Stimulated activated naive CD4-positive, alpha-beta T cell (primary cell): ENCODE measurements around the gene CACNA1F.
A peak's percentile ranks its signal among the peaks of the same experiment; 100 is the strongest.

Experiments used
- DNase-seq, 6 experiments: peaks; one replicate each; lab custom pipeline; 2025; lab: John Stamatoyannopoulos, UW

CACNA1F gene

DNA sequence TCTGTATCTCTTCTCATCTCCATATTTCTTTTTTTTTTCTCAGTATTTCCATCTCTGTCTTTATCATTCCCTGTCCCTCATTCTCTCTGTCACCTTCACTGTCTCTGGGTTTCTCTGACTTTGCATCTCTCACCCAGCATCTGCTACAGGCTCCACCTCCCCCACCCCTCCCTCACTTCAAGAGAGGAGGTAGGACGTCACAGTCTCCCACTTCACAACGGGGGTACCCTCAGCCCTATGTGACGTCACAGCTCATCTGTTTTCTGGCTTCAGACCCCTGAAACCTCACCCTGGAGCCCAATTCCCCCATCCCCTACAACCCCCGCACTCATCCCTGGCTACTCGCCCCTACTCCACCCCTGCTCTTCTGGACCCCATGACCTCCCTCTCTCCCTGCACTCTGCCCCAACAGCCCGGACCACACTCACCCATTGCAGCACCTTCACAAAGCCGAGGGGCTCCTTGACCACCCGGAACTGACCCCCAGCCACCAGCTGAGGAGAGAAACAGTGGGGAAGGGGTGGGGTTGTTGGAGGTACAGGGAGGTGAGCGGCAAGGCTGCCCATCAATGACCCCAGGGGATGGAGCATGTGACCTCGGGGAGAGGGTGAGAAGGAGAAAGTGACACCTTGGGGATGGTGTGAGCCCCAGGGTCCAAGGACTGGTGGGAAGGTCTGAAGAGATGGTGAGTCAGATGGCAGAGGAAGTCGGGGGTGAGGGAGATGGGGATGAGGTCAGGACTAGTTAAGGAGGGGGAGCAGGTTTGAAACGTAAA, 34.4 kb downstream of the CACNA1F start:
- DNase-seq: no peak

DNA sequence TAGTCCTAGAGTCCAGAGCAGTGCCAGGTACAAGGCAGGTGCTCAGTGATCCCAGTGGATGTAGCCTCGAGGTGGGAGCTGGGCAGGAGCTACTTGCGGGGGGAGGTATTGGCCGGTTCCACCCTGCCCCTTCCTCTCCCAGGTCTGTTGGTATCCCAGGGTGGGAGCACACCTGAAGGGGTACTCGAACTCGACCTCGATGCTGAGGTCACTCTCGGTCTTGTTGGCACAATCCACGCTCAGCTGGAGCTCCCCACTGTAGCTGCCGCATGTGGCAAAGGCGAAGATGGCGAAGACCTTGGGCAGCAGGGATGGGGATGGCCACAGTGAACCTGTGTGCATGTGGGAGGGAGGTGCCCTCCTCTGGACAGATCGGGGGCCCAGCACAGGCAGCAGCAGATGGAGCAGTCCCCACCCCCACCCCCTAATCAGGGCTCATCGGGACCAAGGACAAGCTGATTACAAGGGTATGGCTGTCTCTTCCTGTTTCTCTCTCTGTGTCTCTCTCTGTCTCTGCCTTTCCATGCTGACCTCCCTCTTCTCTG, 35.5 kb downstream of the CACNA1F start:
- no peak for DNase-seq

DNA sequence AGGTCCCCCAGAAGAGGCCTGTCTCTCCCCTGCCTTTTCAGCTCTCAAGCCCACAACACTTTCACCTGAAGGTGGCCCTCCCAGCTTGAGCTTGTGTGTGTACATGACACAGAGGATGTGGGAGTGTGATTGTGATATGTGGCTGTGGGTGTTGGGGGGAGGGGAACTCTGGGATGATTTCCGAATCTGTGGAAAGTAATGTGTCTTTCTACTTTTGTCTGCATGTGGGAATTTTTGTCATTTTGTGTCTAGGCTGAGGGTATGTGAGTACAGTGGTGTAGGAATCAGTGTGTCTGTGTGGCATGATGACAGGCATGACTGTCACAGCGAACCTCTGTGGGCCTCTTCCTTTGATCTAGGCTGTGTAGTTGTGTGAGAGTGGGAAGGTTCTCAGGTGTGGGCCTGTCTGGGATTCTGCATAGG, 39.6 kb downstream of the CACNA1F start:
- no peak for DNase-seq

GRCh38 chrX:49192722-49193328, 40.3 kb downstream of the CACNA1F start:
- DNase-seq: peak in 2 of 6 experiments; percentile 13 to 18

DNA sequence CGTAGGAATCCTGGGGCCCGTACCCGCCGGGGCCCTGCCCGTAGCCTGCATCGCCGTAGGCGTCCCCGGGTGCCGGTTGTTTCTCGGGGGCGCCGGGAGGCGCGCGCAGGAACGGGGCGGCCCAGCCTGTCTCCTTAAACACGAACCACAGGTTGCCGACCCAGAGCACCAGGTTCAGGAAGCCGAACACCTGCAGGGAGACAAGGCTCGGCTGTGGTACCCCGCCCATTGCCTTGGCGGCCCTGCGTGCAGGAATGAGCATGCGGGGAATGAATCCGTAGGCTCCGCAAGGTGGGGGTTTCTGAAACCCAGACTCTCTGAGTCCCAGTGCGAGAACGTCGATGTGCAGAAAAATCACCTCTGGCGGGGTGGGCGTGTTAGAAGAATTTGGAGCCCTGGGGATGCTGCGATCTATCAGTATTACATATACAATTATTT, 41.5 kb downstream of the CACNA1F start:
- peak in 1 of 6 experiments; percentile 38 for DNase-seq

DNA sequence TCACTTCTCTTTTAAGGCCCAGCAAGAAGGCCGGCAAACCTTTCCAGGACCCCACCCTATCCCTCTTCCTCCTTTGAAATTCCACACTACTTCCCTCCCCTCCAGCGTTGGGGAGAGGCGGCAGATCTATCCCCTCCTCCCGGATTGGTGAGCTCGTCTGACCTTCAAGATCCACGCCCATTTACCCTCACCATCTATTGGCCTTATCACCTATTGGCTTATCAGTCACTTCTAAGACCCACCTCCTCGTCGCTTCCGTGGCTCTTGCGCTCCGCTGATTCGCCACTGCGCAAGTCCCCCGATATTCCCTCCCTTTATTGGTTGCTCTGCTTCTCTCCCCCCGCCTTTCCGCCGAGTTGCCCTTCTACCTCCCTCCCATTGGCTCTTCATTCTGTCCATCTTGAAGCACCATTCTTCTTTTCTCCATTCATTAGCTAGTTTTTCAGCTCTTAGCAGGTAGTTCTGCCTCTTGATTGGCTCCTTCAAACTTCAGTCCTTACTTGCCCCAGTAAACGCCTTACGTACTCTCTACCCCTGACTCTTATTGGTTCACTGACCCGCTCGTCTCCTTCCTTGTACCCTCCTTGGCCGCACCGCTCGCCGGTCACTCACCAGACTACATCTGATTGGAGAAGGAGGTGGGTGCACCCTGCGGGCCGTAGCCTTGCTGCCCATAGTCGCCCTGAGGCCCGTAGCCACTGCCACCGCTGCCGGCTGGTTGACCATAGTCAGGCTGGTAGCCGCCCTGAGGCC, 42.1 kb downstream of the CACNA1F start:
- DNase-seq: peak; percentile 58 to 93 (median 85)

DNA sequence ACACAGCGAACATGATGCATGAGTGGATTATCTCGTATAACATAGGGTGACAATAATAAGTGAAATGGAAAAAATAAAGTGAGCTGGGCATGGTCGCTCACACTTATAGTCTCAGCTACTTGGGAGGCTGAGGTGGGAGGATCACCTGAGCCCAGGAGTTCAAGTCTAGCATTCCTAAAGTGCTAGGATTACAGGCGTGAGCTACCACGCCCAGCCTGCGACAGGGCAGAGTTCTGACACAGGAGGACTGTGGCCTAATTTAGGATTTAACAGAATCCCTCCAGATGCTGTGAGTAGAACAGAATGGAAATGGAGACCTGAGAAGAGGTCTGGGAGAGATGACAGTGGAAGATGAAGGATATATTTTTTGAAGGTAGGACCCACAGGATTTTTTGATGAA, 43.5 kb downstream of the CACNA1F start:
- DNase-seq: no peak

DNA sequence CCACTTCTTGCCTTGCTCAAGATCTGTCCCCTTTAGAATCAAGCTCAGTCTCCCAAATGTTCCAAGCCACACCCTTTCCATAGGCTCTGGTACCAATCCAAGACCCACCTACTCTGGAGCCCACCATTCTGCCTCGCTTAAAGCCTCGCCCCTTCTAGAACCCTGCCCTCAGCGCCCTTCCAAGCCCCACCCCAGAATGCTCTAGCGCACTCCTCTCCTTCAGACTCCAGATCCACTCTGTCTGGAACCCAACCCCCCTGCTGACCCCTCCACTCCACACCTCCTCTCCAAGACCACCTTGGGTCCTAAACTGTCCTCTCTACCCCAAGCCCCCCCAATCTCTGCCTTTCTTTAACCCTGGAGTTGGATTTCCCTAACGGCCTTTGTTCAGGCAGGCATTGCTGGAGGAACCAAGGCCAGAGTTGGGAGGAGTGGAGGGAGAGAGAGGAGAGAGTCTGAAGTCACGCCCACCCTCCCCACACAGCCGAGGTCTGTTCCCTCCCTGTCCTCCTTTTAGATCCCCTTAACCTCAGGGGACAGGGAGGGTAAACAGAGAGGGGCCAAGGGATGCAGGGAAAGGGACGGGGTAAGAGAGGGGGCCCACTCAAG, 44.6 kb downstream of the CACNA1F start:
- no peak for DNase-seq

DNA sequence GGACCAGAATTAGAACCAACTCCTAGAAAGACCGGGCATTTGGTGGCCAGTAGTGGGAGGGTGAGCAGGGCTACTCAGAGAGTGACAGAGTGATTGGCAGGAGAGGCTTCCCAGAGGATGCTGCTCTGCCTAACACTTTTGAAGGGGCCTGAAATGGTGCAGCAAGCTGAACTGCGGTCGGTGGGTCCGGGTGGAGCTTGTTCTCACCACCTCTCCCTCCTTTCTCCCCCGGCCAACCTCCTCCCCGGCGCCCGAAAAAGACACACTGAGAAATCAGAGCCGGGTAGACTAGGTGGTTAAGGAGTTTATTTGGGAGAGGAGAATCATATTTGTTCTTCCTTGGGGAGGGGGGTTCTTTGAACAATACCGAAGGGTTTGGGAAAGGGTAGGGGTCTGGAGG, 45.6 kb downstream of the CACNA1F start:
- DNase-seq: no peak

DNA sequence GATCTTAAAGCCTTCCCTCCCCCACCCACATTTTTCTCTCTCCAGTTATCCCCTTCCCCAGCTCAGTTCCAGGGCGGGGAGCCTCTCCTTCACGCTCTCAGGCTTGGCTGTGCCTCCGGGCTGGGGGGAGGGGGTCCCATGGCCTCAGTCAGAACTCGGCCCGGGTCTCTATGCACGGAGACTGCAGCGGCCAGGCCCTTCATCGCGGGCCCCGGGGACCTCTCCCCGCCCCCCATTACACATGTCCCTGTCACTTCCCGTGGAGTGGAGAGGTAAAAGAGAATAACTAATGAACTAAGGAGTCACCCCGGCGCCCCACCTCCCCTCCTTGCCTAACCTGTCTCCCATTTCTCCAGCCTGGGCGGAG, 46.1 kb downstream of the CACNA1F start:
- no peak for DNase-seq

- peak; percentile 36 to 67 (median 58) for DNase-seq
These were observed 46.8 kb downstream of the CACNA1F start, which contains the start of gene PRICKLE3 for GRCh38 chrX:49186125-49187027. TSS of gene PRICKLE3 (minus strand) at chrX:49186373. CDS start at chrX:49186297, 76 bp downstream.

GRCh38 chrX:49184294-49185281, 48.6 kb downstream of the CACNA1F start:
- peak in 3 of 6 experiments; percentile 12 to 20 (median 20) for DNase-seq

DNA sequence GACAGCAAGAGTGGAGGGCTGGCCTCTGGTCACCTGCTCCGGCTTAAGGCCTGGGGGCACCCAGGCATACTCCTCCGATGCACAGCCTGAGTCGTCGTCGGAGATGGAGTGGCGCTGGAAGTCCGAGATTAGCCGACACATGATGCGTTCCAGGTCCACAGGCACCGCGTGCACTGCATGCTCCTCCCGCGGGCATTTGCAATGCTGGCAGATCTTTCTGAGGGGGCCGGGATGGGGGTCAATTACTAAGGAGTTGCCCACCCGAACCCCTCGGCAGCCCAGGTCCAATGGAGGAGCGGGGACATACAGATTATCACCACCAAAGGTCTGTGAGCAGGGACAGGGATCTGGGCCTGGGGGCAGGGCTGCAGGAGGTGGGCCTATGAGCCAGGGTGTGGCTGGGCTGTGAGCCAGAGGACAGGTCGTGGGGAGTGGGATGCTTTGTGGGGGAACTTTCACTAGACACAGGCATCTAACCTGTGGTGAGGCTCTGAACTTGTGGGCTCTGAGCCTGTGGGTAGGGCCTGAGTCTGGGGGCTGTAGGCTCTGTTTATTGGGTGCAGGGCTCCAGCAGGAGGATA, 49.3 kb downstream of the CACNA1F start:
- DNase-seq: no peak

- no peak for DNase-seq
These were observed 53.8 kb downstream of the CACNA1F start for GRCh38 chrX:49179358-49179757.

DNA sequence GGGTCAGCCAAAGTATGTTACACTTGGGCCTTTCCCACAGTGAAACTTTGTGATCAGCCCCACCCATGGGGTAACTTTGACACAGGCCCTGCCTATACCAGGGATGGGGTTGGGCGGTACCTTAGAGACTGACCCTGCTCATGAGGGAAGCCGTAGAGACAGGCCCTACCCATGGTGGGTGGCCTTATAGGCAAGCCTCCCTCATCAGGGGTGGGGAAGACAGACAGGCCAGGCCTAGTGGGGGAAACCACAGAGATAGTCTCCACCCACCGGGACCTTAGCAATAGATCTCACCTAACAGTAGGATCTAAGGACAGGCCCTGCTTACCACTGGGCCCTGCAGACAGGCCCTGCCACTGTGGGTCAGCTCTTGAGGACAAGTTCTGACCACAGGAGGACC, 54.6 kb downstream of the CACNA1F start:
- DNase-seq: no peak

DNA sequence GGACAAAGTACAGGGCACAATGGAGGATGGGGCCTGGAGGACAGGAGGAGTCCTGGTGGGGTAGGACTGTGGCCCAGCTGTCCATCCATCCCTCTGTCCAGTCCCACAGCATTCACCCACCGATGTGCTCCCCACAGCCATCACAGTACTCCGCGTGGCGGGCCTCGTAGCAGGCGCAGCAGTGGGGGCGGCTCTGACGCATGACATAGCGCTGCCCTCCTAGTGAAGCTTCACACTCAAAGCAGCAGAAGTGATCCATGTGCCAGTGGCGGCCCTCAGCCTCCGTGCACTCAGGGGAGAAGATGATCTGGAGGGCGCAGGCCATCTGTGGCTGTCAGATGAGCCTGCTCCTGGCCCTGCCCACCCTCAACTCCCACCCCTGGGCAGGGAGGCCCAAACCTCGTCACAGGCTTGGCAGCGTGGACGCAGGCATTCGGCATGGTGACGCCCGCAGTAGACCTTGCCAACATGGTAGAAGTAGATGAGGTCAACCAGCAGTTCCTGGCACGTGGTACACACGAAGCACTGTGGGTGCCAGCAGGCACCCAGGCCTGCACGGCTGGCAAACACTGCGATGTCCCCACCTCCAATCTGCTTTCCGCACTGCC, 55.2 kb downstream of the CACNA1F start:
- no peak for DNase-seq

DNA sequence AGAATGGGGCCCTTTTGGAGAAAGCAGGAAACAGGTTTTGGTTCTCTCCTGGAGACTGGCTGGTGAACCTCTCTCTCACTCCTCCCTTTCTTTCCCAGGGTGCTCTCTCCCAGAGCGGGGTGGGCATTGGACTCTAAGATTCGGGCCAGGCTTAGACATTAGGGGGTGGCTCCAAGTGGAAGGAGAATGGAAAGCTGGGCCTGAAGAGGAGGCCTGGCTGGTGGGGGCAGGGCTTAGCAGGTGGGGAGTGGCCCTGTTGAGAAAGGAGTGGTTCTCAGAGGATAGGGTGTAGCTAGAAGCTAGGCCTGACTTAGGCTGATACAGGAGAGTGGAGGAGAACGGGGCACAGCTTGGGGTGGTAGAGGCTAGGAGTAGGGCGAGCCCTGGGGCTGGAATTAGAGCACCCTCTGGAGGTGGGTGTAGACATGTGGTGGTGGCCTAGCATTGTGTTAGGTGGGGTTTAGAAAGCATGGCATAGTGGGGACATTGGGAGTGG, 55.8 kb downstream of the CACNA1F start:
- DNase-seq: peak in 1 of 6 experiments; percentile 1

DNA sequence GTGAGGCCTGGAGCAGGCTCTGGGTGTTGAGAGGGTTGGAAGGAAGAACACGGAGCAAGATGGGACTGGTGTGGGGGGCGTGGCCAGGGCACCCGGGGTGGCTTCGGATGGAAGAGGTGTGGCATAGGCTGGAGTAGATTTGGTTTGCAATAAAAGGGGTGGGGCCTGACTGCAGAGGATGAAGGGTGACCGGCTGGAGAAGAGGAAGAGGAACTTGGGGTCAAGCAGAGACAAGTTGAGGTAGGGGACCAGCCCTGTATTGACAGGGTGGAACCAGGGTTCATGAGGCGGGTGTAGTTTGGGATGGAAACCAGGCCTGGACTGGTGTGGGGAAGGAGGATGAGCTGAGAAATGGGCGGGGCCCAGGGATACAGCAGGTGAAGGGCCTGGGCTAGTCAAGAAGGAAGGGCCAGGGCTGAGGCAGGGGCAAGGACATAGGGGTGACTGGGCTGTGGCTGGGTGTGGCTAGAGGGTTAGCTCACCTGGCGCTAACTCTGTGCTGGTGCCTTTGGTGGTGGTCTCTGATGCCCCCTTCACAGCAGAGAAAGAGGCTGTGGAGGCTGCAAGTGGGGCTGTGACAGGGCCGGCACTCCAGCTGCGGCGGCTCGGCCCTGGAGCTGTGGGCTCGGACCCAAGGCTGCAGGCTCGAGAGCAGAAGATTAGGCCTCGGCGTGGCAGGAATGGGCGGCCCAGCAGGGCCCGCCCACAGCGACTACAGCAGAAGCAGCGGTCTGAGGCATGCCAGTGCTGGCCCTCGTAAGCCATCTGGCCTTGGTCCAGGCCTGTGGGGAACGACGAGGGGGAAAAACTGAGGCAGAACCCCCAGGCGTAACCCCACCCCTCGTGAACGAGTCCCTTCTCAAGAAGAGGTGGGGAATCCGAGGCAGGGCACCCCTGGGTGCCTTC, 56.5 kb downstream of the CACNA1F start:
- no peak for DNase-seq
